ENCODE results near the gene SPPL2B.

Gene SPPL2B

GRCh38 chr19:2302319-2303210, 25.9 kb upstream of the SPPL2B start:
- peak; percentile 23 for DNase-seq

- no peak for DNase-seq
Measured at GRCh38 chr19:2303211-2303798, 25.2 kb upstream of the SPPL2B start.

- DNase-seq: no peak
Measured at GRCh38 chr19:2305452-2306280, 22.8 kb upstream of the SPPL2B start.

GRCh38 chr19:2306281-2306806, 22.1 kb upstream of the SPPL2B start:
- no peak for DNase-seq

GRCh38 chr19:2306971-2307370, 21.5 kb upstream of the SPPL2B start:
- no peak for DNase-seq

- no peak for DNase-seq
Measured at GRCh38 chr19:2307518-2308012, 20.9 kb upstream of the SPPL2B start.

GRCh38 chr19:2308114-2308556, 20.3 kb upstream of the SPPL2B start, which contains the start of gene LINGO3:
Gene LINGO3, minus strand, starts transcription at chr19:2308154. Its CDS starts 16,378 bp downstream, at chr19:2291776.
- no peak for DNase-seq

GRCh38 chr19:2309734-2310362, 18.6 kb upstream of the SPPL2B start:
- DNase-seq: no peak

- DNase-seq: no peak
Measured at GRCh38 chr19:2311093-2311492, 17.4 kb upstream of the SPPL2B start.

- no peak for DNase-seq
Measured at GRCh38 chr19:2312820-2313501, 15.5 kb upstream of the SPPL2B start.

- DNase-seq: no peak
Measured at GRCh38 chr19:2315121-2315817, 13.2 kb upstream of the SPPL2B start.

- DNase-seq: peak; percentile 39
Measured at GRCh38 chr19:2315818-2316353, 12.6 kb upstream of the SPPL2B start.

GRCh38 chr19:2317300-2317699, 11.2 kb upstream of the SPPL2B start:
- DNase-seq: no peak

- DNase-seq: no peak
Measured at GRCh38 chr19:2317756-2318155, 10.7 kb upstream of the SPPL2B start.

- no peak for DNase-seq
Measured at GRCh38 chr19:2318923-2319322, 9.6 kb upstream of the SPPL2B start.

GRCh38 chr19:2319551-2319950, 8.9 kb upstream of the SPPL2B start:
- DNase-seq: no peak

GRCh38 chr19:2320049-2320448, 8.4 kb upstream of the SPPL2B start:
- DNase-seq: no peak

- no peak for DNase-seq
Measured at GRCh38 chr19:2320939-2321338, 7.5 kb upstream of the SPPL2B start.

- no peak for DNase-seq
Measured at GRCh38 chr19:2321565-2322283, 6.8 kb upstream of the SPPL2B start.

GRCh38 chr19:2323707-2324106, 4.8 kb upstream of the SPPL2B start:
- DNase-seq: no peak

All from CD4-positive, alpha-beta T cell treated with Interleukin-6 for 4 hours (primary cell).